Tibial artery (tissue), 4 donors: ENCODE results near the gene VTI1A.
"Not testable (repeated sequence)": the region's sequence is repeated elsewhere in the genome, so short reads cannot be mapped to it uniquely, and the experiment has no call there.

Source experiments
- DNase-seq, 2 donors: peaks; one replicate each; pipeline ENCODE4 v3.0.0-alpha.2; 2019
- H3K27ac ChIP-seq, 2 donors: fragments of 200-600 bp; sonication (generic) in 1 of 2; 1 replicate in 1 of 2; 2 replicates in 1 of 2; pipeline ENCODE4 v1.5.1; 2018 to 2019; ENCODE audit warnings: mild to moderate bottlenecking in 1 of 2
- H3K27me3 ChIP-seq, 2 donors: fragments of 200-600 bp; sonication (generic) in 1 of 2; one replicate each; pipeline versions ENCODE4 v1.5.1 to v1.6.0; 2016 to 2019
- H3K36me3 ChIP-seq, 3 donors: fragments of 200-600 bp; sonication (generic) in 2 of 3; one replicate each; pipeline ENCODE4 v1.5.1; 2016 to 2019; ENCODE audit warnings: mild to moderate bottlenecking in 2 of 3
- H3K4me1 ChIP-seq, 4 donors: fragments of 200-600 bp; sonication (generic) in 2 of 4; 1 replicate in 3 of 4; 2 replicates in 1 of 4; pipeline ENCODE4 v1.5.1; 2016 to 2019
- H3K4me3 ChIP-seq, 2 donors: fragments of 200-600 bp; sonication (generic) in 1 of 2; 1 replicate in 1 of 2; 2 replicates in 1 of 2; pipeline ENCODE4 v1.5.1; 2018 to 2019; ENCODE audit warnings: mild to moderate bottlenecking in 2 of 2
- H3K9me3 ChIP-seq, 3 donors: fragments of 200-600 bp; sonication (generic) in 1 of 3; one replicate each; pipeline ENCODE4 v1.5.1; 2016 to 2019
- intact Hi-C: fragments of 100-400 bp; cut with DNase I; formaldehyde crosslinking; loops from one replicate; pipeline ENCODE4 v1.15.0; 2023; ENCODE audit warnings: low total_unique reads
- TF ChIP-seq, protein P1 (sequence below), 2 experiments: fragments of 200-600 bp in 1 of 2; fragments of 450-650 bp in 1 of 2; IDR thresholded peaks; one replicate each; pipeline ENCODE4 v1.5.1; 2017 to 2019; ENCODE audit warnings: antibody characterized with exemption in 2 of 2, mild to moderate bottlenecking in 1 of 2, moderate library complexity in 1 of 2

The VTI1A gene

DNA sequence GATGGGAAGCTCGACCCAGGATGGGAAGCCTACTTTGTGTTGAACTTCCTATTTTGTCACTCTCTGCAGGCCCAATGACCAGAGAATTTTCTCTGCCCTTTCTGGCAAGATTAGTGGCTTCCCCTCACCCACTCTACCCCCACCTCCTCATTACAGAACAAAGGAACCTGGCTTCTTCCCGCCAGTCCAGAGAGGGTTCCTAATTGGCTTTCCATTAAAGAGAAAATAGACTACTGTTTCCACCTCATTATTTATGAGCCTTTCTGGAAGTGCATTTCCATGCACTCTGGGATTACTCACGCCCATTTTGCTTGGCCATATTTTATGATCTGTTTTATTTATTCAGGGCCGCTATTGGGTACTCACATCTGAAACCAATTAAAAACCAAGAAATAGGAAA is 408.1 kb downstream of the VTI1A start:
- intact Hi-C loops = no loop called here
- Histone ChIP-seq H3K4me1 (no peaks in the 10 kb centered on the region), H3K36me3 (no peaks in the 10 kb centered on the region), H3K4me3 (no peak overlapping the region), H3K9me3 (no peaks in the 10 kb centered on the region), H3K27ac (no peak overlapping the region), H3K27me3 (no peaks in the 10 kb centered on the region)
- TF ChIP-seq, protein P1, sequence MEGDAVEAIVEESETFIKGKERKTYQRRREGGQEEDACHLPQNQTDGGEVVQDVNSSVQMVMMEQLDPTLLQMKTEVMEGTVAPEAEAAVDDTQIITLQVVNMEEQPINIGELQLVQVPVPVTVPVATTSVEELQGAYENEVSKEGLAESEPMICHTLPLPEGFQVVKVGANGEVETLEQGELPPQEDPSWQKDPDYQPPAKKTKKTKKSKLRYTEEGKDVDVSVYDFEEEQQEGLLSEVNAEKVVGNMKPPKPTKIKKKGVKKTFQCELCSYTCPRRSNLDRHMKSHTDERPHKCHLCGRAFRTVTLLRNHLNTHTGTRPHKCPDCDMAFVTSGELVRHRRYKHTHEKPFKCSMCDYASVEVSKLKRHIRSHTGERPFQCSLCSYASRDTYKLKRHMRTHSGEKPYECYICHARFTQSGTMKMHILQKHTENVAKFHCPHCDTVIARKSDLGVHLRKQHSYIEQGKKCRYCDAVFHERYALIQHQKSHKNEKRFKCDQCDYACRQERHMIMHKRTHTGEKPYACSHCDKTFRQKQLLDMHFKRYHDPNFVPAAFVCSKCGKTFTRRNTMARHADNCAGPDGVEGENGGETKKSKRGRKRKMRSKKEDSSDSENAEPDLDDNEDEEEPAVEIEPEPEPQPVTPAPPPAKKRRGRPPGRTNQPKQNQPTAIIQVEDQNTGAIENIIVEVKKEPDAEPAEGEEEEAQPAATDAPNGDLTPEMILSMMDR (IDR thresholded peaks at IDR 0.05) = no peak
- DNase-seq = no peak

DNA sequence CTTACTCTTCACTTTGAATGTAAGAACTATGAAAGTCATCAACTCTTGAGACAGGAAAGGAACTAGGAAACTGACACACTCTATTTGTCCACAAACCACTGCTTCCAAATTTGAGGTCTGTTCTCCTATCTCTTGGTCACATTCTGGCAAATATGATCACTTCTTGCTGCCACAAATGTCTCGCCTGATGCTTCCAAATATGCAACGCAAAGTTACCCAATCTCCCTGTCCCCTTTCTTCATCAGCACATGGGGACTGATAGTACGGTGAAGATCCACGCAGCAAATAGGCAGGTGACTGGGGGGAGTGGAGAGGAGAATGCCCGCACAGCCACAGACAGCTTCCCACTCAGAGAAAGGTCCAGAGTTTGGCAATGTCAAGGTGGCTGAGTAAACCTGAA is 410.5 kb downstream of the VTI1A start:
- Histone ChIP-seq H3K36me3 (no peaks in the 10 kb centered on the region), H3K27ac (no peak overlapping the region), H3K27me3 (no peaks in the 10 kb centered on the region), H3K9me3 (no peaks in the 10 kb centered on the region), H3K4me3 (no peak overlapping the region), H3K4me1 (no peaks in the 10 kb centered on the region)
- DNase-seq = no peak
- TF ChIP-seq, protein P1 (IDR thresholded peaks at IDR 0.05) = no peak
- intact Hi-C loops = no loop called here

DNA sequence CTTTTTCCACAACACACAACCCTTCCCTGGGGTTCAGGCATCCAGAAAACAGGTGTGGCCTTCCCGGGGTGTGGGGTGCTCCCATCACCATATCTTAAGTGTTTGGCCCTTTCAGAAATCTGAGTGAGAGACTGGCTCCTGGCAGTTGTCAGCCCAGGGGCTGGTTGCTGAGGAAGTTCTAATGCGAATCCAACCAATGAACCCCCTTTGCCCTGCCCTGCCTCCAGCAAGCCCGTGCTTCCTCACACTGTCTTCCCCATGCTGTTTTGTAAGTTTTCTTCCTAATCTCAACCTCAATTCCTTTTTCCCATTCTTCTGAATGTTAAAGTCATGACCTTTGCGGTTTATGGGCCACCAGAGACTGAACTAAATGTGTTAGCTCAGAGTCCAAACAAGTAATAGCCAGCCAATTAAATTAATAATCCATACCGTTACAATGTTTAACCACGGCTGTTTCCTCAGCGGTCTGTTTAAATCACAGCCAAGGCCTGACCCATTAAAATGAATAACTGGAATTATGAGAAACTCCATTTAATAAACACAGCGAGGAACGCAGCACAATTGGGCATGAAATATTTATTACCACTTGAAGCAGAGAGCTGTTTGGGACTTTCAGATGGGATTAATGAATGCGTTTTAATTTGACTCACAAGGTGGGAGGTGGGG is 412.1 kb downstream of the VTI1A start:
- peaks cover 0 to 7% (median 6%) of the 10 kb centered on the region in 3 donors for H3K9me3 ChIP-seq
- no peaks in the 10 kb centered on the region for H3K27me3 ChIP-seq
- TF ChIP-seq, protein P1 (IDR thresholded peaks at IDR 0.05) = no peak
- no peaks in the 10 kb centered on the region for H3K4me1 ChIP-seq
- no peak for DNase-seq
- no peaks in the 10 kb centered on the region for H3K36me3 ChIP-seq
- H3K4me3 ChIP-seq = no peak overlapping the region
- no peak overlapping the region for H3K27ac ChIP-seq
- intact Hi-C loops = no loop called here

DNA sequence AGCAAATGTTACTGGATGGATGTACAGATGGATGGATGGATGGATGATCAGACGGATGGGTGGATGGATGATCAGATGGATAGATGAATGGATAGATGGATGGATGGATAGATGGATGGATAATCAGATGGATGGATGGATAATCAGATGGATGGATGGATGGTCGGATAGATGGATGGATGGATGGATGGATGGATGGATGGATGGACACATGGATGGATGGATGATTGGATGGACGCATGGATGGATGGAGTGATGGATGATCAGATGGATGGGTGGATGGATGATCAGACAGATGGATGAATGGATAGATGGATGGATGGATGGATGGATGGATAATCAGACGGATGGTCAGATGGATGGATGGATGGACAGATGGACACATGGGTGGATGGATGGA is 412.8 kb downstream of the VTI1A start:
- no peaks in the 10 kb centered on the region for H3K4me1 ChIP-seq

DNA sequence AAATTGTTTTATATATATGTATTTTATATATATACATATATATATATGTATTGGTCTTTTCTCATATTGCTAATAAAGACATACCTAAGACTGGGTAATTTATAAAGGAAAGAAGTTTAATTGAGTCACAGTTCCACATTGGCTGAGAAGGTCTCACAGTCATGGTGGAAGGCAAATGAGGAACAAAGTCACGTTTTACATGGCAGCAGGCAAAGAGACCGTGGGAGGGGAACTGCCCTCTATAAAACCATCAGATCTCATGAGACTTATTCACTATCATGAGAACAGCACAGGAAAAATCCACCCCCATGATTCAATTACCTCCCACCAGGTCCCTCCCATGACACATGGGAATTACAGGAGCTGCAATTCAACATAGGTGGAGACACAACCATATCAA is 416.4 kb downstream of the VTI1A start:
- intact Hi-C loops = not testable (repeated sequence)

More for the DNA sequence above, 412.8 kb downstream of the VTI1A start:
- no peak overlapping the region for H3K27ac ChIP-seq
- intact Hi-C loops = no loop called here
- peaks cover 0 to 9% (median 6%) of the 10 kb centered on the region in 3 donors for H3K9me3 ChIP-seq
- no peak for DNase-seq
- no peaks in the 10 kb centered on the region for H3K36me3 ChIP-seq
- no peak overlapping the region for H3K4me3 ChIP-seq
- no peaks in the 10 kb centered on the region for H3K27me3 ChIP-seq
- TF ChIP-seq, protein P1 (IDR thresholded peaks at IDR 0.05) = no peak

More for the DNA sequence above, 416.4 kb downstream of the VTI1A start:
- H3K9me3 ChIP-seq, DNase-seq, H3K4me1 ChIP-seq, H3K36me3 ChIP-seq, H3K27me3 ChIP-seq, H3K4me3 ChIP-seq, H3K27ac ChIP-seq: not testable (repeated sequence)
